ENCODE measurements around the gene NAPSA.

DNA sequence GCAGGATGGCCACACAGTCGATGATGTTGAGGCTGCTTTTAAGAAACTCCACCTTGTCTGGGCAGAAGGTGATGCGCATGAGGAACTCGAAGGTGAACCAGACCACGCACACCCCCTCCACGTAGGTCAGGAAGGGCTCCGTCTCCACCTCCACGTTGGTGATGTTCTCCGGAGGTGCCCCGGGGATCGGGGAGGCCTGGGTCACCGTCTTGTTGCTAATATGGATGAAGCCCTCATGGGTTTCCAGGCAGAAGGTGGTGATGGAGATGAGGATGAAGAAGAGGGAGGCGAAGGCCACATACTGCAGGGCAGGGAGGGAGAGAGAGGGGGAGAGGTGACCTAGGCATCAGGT lies 41.7 kb downstream of the NAPSA start:
- TF ChIP-seq GATA2 (IDR thresholded peaks at IDR 0.05; ENCODE audit: low read depth, low read length) = no peak
- no peak for TF ChIP-seq GATA3 (IDR thresholded peaks at IDR 0.05; ENCODE audit: low read depth, low read length)
